OCI-LY3 (cell line): ENCODE measurements around the gene PKM.

Experiments
- H2AFZ ChIP-seq: fragments of 200-600, 300-600 bp; shearing (Covaris generic); 2 replicates; pipeline ENCODE4 v1.6.0; 2014; ENCODE audit warnings: antibody characterized with exemption, low read depth, low read length
- H3K27ac ChIP-seq: fragments of 200-600, 300-600 bp; sonication (generic); 2 replicates; pipeline ENCODE4 v1.5.1; 2014; ENCODE audit warnings: mild to moderate bottlenecking, low read length, moderate library complexity, mixed read lengths
- H3K27me3 ChIP-seq: fragments of 200-600, 300-600 bp; sonication (generic); 2 replicates; pipeline ENCODE4 v1.6.1; 2014; ENCODE audit warnings: low read depth, low read length, mixed read lengths
- H3K36me3 ChIP-seq: fragments of 200-600, 300-600 bp; sonication (generic); replicated peaks from 2 replicates; pipeline ENCODE3; 2014; ENCODE audit warnings: low read depth, low read length, mixed read lengths
- H3K4me1 ChIP-seq: fragments of 300-600, 200-600 bp; sonication (generic); 2 replicates; pipeline ENCODE4 v1.6.1; 2014; ENCODE audit warnings: low read length, mixed read lengths
- H3K4me2 ChIP-seq: fragments of 200-600, 300-600 bp; sonication (generic); 2 replicates; pipeline ENCODE4 v1.6.1; 2014; ENCODE audit warnings: low read length, mixed read lengths
- H3K4me3 ChIP-seq: fragments of 300-600, 200-600 bp; sonication (generic); 2 replicates; pipeline ENCODE4 v1.5.1; 2014; ENCODE audit warnings: antibody characterized with exemption, mild to moderate bottlenecking, low read length, moderate library complexity
- H3K79me2 ChIP-seq: fragments of 300-600, 200-600 bp; shearing (Covaris generic); 2 replicates; pipeline ENCODE4 v1.6.1; 2014; ENCODE audit warnings: mild to moderate bottlenecking, low read length, mixed read lengths
- H3K9ac ChIP-seq: fragments of 300-600, 200-600 bp; shearing (Covaris generic); 2 replicates; pipeline ENCODE4 v1.6.0; 2014; ENCODE audit warnings: mild to moderate bottlenecking, low read length, moderate library complexity
- H3K9me3 ChIP-seq: fragments of 200-600, 300-600 bp; shearing (Covaris generic); 2 replicates; pipeline ENCODE4 v1.6.1; 2014; ENCODE audit warnings: low read length, mixed read lengths; ENCODE audit not compliant: insufficient read depth
- H4K20me1 ChIP-seq: fragments of 200-600, 300-600 bp; sonication (generic); 2 replicates; pipeline ENCODE4 v1.6.1; 2016; ENCODE audit warnings: low read length, mixed read lengths; ENCODE audit not compliant: insufficient read depth
- CTCF ChIP-seq: fragments of 200-600, 300-600 bp; sonication (generic); IDR thresholded peaks from 2 replicates; pipeline ENCODE4 v1.5.1; 2014; ENCODE audit warnings: antibody characterized with exemption, low read length, low read depth
- EZH2phosphoT487 ChIP-seq: fragments of 200-600 bp; shearing (Covaris generic); IDR thresholded peaks from 2 replicates; pipeline ENCODE4 v1.6.1; 2018; ENCODE audit warnings: antibody characterized with exemption, mixed run types, low read depth

PKM gene

GRCh38 chr15:72197460-72198355, 33.3 kb downstream of the PKM start, which contains the start of gene GRAMD2A:
Gene GRAMD2A, minus strand, starts transcription at chr15:72197787.
- no peak within 1 kb of the TSS for H3K9ac ChIP-seq
- no peak within 1 kb of the TSS for H3K4me2 ChIP-seq

DNA sequence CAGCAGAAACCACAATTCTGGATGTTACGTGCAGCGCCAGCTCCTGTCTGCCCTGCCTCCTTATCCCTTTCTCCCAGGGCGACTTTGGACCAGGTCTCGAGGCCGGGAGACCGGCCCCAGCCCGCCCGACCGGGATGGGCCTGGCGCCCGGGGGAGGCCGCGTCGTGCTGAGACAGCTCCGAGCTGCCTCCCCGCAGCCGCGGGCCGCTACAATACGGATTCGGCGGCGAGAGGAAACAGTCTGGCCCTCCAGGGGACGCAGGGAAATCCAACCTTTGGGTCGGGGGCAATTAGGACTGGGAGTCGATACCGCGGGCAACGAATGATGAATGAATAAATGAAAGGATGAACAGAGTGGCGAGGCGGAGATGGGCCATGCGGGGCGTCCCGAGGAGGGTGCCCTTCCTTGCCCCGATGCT, 33.9 kb downstream of the PKM start:
- Histone ChIP-seq H3K9ac (no peak overlapping the region), H3K27me3 (no peaks in the 10 kb centered on the region), H3K9me3 (no peaks in the 10 kb centered on the region), H3K4me3 (no peak overlapping the region), H3K4me2 (no peak overlapping the region), H3K27ac (no peak overlapping the region), H3K79me2 (no peaks in the 10 kb centered on the region), H3K36me3 (peaks cover 40% of the 10 kb centered on the region), H3K4me1 (peaks cover 14% of the 10 kb centered on the region), H4K20me1 (peaks cover 49% of the 10 kb centered on the region), H2AFZ (no peak overlapping the region)
- TF ChIP-seq CTCF (no peak), EZH2phosphoT487 (no peak)

More at GRCh38 chr15:72197460-72198355, 33.3 kb downstream of the PKM start, which contains the start of gene GRAMD2A:
- no peak within 1 kb of the TSS for H3K4me3 ChIP-seq
- peaks cover 47% of the 10 kb centered on the region for H3K36me3 ChIP-seq
- H3K79me2 ChIP-seq, result no peaks in the 10 kb centered on the region
- peaks cover 14% of the 10 kb centered on the region for H3K4me1 ChIP-seq
- H4K20me1 ChIP-seq, result peaks cover 56% of the 10 kb centered on the region
- TF ChIP-seq EZH2phosphoT487 (no peak), CTCF (no peak)
- no peaks in the 10 kb centered on the region for H3K27me3 ChIP-seq
- no peak within 1 kb of the TSS for H2AFZ ChIP-seq
- no peak within 1 kb of the TSS for H3K27ac ChIP-seq
- no peaks in the 10 kb centered on the region for H3K9me3 ChIP-seq

DNA sequence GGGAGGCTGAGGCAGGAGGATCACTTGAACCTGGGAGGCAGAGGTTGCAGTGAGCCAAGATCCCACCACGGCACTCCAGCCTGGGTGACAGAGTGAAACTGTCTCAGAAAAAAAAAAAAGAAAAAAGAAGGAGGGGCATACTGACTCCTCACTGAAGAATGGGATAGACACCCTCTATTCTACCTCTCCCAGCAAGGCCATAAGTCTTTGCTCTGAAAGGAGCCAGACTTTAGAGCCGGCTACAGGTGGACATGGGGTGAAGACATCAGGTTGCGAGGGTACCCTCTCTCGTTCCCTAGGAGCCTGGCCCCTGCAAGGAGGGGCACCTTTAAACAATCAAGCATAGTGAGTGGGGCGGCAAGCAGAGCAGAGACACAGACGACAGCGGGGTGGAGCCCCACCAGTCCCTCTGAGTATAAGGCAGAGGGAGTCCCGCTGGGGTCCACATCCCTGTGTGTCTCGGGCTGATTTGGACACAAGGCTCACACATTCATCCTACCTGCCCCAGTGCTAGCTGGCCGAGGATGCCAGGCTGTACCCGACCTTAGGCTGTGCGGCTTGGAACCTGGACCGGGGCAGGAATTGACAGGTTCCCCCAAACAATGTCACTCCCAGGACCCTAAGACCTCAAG, 34.5 kb downstream of the PKM start:
- TF ChIP-seq EZH2phosphoT487, result no peak
- Histone ChIP-seq H3K9ac (no peak overlapping the region), H3K4me1 (peaks cover 14% of the 10 kb centered on the region), H3K4me2 (no peak overlapping the region), H4K20me1 (peaks cover 44% of the 10 kb centered on the region), H2AFZ (no peak overlapping the region), H3K27ac (no peak overlapping the region), H3K4me3 (no peak overlapping the region), H3K27me3 (no peaks in the 10 kb centered on the region), H3K79me2 (no peaks in the 10 kb centered on the region), H3K9me3 (no peaks in the 10 kb centered on the region), H3K36me3 (peaks cover 35% of the 10 kb centered on the region)

- Histone ChIP-seq H3K36me3 (peaks cover 21% of the 10 kb centered on the region), H3K9me3 (no peaks in the 10 kb centered on the region), H3K4me2 (peak overlapping the region; percentile 36), H3K4me1 (peaks cover 14% of the 10 kb centered on the region), H3K27ac (peak overlapping the region; percentile 71), H3K9ac (no peak overlapping the region), H3K27me3 (peaks cover 7% of the 10 kb centered on the region), H2AFZ (peak overlapping the region; percentile 63), H3K4me3 (no peak overlapping the region; the same call in 1 of the 2 replicates), H3K79me2 (no peaks in the 10 kb centered on the region), H4K20me1 (peaks cover 30% of the 10 kb centered on the region)
- no peak for TF ChIP-seq CTCF
- TF ChIP-seq EZH2phosphoT487, result no peak
These were observed 35.9 kb downstream of the PKM start for GRCh38 chr15:72195101-72195511.
